GM19372 (cell line): ENCODE results near the gene MYL5.
"Not testable (repeated sequence)": the region's sequence is repeated elsewhere in the genome, so short reads cannot be mapped to it uniquely, and the experiment has no call there.

Experiments
- ATAC-seq: cut with Tn5 transposase; IDR thresholded peaks from one replicate; pipeline ENCODE4 v1.9.1; 2021; ENCODE audit warnings: mild to moderate bottlenecking, low read depth, moderate library complexity; ENCODE audit not compliant: unreplicated experiment

The MYL5 gene

DNA sequence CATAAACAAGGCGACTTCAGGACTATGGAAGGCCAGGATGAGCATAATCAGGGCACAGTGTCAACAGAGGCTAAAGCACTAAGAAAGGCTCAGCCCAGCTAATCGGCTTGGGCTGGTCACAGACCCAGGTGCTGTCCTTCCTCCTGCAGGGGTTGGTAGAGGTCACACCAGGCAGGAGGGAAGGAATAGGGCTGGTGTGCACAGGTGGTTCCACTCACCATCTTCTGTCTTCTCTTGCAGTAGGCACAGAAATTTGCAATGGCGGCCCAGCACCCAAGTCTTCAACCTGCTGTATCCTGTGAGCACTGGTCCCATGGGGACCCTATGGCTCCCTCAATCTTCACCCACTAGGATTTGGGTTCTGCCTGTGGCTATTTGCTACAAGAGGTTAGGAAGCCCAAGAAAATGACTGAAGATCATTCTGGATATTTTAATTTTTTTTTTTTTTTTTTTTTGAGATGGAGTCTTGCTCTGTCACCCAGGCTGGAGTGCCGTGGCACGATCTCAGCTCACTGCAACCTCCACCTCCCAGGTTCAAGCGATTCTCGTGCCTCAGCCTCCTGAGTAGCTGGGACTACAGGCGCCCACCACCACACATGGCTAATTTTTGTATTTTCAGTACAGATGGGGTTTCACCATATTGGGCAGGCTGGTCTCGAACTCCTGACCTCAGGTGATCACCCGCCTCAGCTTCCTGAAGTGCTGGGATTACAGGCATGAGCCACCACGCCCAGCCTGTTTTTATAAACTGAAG is 4.4 kb upstream of the MYL5 start:
- not testable (repeated sequence) for ATAC-seq

DNA sequence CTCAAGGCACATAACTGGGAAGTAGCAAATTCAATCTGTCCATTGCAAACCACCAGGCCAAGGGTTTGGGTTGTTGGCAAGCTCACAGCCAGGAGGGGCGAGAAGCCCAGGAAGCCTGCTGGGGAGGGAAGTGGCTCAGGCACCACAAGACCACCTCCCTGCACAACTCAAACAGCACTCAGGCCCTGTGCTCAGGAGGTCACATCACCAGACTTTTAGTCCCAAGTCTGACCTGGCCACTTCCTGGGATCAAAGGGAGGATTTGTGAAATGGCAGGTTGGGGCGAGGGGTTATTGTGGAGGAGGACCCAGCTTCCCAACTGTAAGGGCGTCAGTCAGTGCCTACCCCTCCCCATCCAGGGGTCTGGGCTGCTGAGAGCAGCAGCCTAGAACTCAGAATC is 2.6 kb upstream of the MYL5 start:
- ATAC-seq = no peak

DNA sequence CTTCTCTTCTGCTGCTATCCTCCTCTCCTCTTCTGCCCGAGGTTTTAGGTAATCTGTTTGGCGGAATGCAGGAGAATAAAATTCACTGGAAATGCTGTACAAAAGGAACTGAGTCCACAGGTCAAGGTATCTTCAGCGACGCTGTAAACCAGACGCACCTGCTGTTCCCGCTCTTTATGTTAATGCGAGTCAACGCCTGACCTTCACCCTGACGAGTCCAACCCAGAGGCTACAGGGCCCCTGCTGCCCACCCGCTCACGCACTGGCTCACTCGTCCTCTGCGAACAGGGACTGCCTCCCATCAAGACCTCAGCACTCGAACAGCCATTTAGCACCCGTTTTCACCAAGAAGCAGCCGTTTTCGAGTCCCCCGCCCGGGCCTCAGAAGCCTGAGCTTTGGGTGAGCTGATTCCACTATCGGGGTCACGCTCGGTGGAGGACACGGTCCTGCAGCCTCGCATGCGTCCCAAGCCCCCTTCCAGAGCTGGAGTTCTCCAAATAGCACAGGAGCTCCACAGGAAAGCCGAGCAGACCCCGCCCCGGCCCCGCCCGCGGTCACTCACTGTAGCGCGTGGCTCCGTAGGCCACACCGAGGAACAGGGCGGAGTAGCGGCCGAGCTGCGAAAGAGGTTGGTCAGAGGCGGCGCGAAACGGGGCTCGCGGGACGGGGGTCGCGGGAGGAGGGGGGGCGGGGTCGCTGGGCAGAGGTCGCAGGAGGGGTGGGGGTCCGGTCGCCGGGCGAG is 822 bp upstream of the MYL5 start:
- ATAC-seq = no peak

DNA sequence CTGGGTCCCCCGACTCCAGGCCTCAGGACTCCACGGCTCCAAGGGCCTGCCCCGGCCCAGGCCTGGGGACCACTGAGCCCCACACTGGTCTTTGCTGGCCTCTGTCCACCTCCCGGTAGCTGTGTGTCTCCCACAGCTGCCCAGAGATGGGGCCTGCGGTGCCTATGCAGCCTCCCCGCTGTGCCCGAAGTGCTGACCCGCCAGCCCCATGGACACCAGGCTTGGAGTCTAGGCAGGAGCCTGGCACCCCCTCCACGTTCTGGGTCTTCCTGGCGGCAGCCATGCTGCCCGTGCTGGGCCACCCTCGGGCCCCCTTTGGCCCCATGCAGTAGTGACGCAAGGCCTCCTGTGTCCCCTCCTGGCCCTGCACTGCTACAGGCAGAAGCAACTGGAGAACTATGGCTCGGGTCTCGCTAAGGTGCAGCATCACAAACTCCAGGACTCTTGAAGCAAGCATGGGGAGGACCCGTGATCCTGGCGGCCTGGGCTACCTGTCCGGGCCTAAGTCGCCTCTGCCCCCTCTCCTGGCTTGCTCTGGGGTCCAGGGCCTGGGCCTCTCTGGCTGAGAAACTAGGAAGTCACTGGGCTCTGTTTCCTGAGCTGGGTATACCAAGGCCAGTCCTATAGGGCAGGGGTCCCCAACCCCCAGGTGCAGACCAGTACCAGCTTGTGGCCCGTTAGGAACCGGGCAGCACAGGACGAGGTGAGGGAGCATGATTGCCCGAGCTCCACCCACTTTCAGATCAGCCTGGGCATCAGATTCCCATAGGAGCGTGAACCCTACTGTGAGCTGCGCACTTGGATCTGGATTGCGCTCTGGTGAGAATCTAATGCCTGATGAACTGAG is 917 bp downstream of the MYL5 start:
- peak; percentile 1 for ATAC-seq

DNA sequence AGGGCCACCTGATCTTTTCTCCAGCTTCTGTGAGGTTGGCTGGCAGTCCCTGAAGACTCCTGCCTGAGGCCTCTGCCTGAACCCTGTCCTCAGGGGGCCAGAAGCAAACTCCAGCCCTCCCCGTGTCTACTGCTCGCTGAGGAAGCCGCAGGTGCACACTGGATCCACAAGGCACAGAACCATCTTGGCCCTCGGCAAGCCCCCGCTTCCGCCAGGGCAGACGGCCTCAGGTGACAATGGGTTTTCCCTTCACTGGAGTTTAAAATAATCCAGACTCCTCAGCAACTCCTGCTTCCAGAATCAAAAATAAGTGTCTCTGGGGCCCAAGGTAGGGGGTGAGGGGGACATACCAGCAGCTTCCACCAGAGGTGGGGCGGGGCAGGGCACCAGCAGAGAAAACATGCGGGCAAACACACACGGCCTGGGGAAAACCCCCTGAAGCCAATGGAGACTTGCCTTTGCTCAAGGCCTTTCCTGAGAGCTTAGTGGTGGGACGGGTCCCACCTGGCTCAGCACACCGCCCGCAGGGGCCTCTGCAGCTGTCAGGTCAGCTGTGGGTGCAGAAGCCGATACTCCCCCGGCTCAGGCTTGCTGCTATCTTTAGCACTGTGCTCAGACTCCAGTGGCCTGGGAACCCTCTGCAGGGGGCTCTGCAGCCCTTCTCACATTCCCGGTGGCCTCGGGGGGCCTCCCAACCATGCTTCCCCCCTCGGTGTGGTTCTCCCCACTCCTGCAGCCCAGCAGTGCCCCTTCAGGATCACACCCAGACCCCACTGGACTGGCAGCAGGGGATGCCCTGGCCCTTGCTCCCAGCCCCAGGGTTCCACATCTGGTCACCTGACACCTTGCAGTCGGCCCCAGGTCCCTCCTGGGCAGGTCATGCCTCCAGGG is 1.9 kb downstream of the MYL5 start:
- ATAC-seq = no peak

DNA sequence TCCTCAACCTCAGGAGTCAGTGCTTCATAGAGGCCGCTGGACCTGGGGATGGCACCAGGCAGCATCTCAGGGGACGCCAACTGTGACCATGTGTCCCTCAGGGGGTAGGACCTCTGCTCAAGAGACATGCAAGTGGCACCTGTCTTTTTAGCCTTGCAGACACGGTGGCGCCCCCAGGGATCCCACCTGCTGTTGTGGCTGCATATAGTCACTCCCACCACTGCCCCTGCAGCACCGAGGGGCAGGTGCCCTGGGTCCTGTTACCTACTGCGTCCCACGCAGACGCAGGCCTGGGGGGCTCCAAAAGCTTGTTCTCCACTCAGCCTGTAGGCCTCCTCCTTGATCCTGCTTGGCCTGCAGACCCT is 2.5 kb downstream of the MYL5 start:
- ATAC-seq = no peak

DNA sequence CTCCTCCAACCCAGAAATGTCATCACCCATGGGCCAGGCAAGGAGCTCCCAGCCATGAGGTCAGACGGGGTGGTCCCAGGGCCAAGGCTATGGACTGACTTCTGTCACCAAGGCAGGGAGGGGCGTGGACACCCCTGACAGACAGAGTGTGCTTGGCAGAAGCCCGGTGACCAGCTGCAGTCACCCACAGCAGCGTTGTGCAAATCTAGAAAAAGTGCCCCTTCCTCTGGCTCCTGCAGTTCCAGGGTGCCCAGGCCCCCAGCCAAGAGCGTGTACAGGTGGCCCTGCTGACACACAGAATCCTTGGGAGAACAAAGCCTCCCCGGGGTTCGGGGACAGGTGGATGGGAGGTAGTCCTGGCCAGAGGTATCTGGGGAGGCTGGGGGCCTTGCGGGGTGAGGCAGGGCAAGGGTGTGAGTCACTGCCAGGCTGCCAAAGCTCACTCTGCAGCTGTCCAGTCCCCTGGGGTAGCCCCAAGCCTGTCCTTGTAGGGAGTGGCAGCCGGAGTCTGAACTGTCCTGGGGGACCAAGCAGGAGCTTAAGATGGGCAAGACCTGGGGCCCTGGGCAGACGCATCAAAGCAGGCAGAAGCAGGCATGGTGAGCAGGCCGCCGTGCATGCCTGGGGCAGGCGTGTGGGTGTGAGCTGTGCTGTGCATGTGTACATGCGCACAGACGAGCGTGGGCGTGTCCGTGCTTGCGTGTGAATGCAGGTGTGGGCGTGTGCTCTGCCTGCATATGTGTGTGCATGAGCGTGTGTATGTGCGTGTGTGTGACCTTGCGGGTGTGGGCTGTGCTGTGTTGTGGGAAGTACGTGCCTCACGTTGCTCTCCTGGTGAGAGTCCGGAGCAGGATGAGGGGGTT is 3.3 kb downstream of the MYL5 start:
- no peak for ATAC-seq

DNA sequence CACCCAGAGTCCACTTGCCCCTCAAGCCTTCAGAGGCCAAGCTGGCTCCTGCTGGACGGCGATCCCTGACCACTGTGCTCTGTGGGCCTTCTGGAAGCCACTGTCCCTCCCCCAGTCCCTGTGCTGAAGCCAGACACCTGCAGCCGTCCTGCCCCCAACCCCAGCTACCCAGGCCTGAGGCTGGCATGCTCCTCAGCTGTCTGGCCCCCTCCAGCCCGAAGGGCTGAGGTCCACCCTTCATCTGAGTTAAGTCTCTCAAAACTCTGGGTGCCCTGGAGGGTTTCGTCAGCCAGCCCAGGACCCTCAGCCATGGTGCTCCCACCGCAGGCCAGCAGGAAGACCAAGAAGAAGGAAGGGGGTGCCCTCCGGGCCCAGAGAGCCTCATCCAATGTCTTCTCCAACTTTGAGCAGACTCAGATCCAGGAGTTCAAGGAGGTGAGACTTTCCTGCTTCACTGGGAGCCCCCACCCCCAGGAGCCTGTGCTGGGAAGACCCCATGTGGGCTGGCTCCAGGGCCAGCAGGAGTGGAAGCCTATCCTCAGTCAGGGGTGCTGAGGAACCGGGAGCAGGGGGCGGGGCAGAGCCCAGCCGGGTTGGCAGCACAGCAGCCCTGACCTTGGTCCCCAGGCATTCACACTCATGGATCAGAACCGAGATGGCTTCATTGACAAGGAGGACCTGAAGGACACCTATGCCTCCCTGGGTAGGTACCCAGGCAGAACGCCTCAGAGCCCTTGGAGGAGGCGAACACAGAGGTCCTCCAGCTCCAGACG is 4.2 kb downstream of the MYL5 start:
- ATAC-seq = no peak

DNA sequence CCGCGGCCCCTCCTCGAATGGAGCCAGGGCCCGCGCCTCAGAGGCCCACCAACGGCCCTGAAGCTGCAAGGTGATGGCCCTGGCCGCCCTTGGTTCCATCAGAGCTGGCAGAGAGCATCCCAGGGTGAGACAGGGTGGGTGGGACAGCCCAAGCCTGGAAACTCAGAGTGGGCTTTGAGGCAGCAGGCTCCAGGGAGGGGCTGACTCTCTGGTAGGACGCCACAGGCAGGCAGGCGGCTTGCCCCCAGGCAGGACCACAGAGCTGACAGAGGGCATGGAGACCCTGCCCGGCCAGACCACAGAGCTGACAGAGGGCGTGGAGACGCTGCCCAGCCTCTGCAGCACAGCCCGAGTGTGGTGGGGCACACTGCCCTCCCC is 4.8 kb downstream of the MYL5 start:
- ATAC-seq = no peak

DNA sequence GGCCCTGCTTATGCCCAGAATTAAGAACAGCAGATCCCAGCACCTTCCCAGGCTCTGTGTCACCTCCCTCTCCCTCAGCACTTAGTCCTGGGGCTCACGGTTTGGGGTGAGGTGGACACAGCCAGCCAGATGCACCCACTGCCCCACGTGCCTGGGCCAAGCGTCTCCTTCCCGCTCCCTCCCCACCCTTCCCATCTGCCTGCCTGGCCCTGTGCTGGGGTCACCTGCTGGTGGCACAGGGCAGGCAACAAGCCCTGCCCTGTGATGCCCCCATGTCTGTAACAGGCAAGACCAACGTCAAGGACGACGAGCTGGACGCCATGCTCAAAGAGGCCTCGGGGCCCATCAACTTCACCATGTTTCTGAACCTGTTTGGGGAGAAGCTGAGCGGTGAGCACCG is 5.3 kb downstream of the MYL5 start:
- ATAC-seq = no peak

DNA sequence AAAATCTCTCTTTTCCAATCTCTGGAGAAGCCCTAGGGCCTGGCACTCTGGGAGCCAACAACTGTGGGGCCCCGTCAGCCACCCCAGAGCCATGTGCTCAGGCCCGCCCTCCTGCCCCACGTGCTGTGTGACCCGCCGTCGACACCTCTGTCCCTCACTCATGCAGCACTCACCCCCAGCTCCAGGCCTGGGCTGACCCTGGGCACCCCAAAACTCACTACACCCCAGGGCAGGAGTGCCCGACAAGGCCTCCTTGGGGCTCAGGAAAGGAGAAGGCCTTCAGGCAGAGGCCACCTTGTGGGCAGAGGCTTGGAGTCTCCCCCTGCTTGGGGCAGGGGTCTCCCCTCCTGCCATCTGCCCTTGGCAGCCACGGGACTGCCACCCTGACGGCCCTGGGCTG is 5.7 kb downstream of the MYL5 start:
- ATAC-seq = no peak

DNA sequence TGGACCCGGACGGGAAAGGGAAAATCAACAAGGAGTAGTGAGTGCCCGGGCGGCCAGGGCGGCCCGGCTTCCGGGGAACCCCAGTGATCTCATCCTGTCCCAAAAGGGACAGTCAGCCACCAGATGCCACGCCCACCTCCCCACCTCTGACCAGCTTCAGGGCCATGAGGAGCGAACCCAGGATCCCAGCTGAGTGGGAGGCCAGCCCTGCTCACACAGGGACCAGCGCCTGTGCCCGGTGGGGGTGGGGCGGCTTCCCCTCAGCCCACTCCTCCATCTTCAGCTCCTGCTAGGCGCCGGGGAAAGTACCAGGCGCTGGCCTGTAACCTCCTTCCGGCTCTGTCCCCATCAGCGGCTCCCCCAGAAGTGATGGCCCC is 6.2 kb downstream of the MYL5 start:
- ATAC-seq = no peak

DNA sequence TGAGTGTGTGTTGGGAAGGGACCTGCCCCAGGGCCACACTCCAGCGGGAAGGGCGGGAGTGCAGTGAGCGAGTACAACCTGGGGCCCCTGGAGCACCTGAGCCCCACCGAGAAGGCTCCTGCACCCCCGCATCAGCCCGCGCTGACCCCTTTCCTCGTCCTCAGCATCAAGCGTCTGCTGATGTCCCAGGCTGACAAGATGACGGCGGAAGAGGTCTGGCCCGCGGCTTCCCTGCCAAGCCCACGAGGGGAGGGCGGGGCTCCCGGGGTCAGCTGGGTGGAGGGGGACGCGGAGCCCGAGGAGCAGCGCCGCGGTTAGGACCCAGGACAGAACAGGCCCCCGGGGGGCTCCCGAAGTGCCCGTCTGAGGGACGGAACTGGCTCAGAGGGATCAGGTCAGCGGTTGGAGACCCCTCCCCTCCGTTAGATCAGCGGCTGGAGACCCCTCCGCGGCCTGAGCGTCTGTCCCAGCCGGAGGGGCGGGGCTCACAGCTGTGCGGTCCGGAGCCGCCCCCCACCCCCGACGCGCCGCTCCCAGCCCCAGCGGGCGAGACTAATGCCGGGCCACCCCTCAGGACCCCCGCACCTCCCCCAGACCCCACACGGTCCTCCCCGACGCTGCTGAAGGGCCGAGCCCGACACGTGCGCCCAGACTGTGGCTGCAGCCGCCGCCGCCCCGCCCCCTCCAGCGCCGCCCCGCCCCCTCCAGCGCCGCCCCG is 6.7 kb downstream of the MYL5 start:
- ATAC-seq = no peak

DNA sequence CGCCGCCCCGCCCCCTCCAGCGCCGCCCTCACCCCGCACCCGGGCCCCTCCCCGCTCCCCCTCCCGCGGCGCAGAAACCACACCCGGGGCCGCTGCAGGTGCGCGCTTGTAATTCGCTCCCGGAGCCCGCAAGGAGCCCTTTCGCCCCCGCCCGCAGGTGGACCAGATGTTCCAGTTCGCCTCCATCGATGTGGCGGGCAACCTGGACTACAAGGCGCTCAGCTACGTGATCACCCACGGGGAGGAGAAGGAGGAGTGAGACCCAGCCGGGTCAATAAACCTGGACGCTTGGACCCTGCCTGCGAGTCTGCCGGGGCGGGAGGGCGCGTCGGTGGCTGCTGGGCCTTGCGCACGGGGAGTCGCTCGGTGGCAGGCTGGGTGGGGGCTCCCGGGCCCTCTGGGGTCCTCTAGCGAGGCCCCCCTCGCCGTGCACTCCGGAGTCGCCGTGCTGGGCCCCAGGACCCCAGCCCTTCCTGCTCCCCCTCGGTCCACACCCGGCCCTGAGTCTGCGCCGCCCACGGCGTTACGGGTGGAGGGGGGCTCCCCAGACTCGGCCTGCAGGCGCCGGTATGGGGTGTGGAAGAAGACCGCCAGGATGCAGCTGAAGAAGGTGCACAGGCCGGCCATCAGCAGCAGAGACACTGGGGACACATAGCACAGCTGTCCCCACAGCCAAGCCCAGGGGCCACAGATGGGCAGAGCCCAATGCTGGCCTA is 7.6 kb downstream of the MYL5 start:
- ATAC-seq = no peak

DNA sequence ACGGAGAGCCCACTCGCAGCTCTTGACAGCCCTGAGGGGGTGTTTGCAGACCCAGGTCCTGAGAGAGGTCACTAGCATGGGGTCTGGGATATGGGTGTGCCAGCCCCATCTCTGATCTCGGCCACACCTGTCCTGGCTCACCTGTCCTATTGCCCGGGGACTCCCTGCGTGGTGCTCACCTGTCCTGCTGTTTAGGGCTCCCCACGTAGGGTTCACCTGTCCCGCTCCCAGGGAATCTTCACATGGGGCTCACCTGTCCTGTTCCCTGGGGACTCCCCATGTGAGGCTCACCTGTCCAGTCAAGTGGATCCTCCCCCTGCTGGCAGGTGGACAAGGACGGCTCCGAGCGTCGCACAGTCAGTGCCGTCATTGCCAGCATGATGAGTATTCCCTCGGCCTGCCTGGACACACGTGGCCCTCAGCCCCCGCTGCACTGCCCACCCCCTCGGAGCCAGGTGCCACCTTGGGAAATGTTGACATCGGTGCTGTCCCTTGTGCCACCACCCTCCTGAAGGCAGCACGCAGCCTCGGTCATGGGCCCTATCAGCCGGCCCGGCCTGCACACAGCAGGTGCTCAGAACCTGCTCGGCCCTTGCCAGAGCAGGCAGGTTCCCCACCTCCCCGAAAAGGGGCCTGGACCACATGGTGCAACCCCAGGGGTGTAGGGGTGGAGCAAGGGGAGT is 8.3 kb downstream of the MYL5 start:
- ATAC-seq = no peak

DNA sequence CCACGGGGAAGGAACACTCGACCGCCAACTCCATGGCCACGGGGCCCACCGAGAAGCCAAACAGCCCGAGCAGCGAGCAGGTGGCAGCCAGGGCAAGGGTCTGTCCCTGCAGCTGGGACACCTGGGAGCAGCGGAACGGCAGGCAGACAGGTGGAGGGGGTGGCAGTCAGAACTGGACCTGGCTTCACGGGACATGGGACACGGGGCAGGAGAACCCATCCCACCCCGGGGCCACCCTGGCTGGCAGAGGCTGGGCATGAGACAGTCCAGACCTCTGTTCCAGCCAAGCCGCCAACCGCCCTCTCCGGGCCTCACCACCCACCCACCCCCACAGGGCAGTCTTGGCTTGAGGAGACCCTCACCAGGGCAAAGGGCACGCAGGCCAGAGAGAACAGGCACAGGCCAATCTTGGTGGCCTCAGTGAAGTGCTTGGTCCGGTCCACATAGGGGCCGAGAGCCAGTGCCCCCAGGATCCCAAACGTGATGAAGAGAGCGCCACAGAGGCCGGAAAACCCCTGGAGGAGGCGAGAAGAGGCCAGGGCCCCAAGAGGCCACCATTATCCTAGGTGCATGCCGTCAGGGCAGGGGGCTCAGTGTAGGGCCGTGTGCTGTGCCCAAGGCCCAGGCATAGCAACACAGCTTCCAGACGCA is 9.0 kb downstream of the MYL5 start:
- ATAC-seq = no peak
